Activated T-helper 17 cell treated with anti-CD3 and anti-CD28 coated beads, Interleukin-2, amount 50 U/mL, for 72 hours (primary cell): ENCODE measurements around the gene ZBTB11. TPM values are rescaled to one million over a fixed set of nuclear protein-coding genes. Genes with fewer than 3 reads are reported as not detected.
"Not testable (repeated sequence)": the region's sequence is repeated elsewhere in the genome, so short reads cannot be mapped to it uniquely, and the experiment has no call there.

Experiments used
- ATAC-seq: fragments of 150-1000 bp; cut with Tn5 transposase; replicated peaks from 2 replicates; pipeline ENCODE4 v1.10.0; 2021; ENCODE audit warnings: mild to moderate bottlenecking, moderate library complexity
- H3K27ac Mint-ChIP-seq: one replicate; pipeline ENCODE4 v1.8.0; 2022; ENCODE audit warnings: mixed read lengths
- H3K27me3 Mint-ChIP-seq: one replicate; pipeline ENCODE4 v1.8.0; 2022; ENCODE audit warnings: mixed read lengths
- H3K36me3 Mint-ChIP-seq: one replicate; pipeline ENCODE4 v1.8.0; 2022; ENCODE audit warnings: low read depth, mild to moderate bottlenecking, mixed read lengths
- H3K4me1 Mint-ChIP-seq: one replicate; pipeline ENCODE4 v1.8.0; 2022; ENCODE audit warnings: mixed read lengths
- H3K4me3 Mint-ChIP-seq: one replicate; pipeline ENCODE4 v1.8.0; 2022; ENCODE audit warnings: mild to moderate bottlenecking, mixed read lengths
- H3K9me3 Mint-ChIP-seq: one replicate; pipeline ENCODE4 v1.8.0; 2022; ENCODE audit warnings: mixed read lengths
- total RNA-seq, 2 donors: library from RNA; stranded (reverse); gene quantifications; one replicate each; pipeline ENCODE4 v1.2.3, GENCODE V29; 2022

The ZBTB11 gene, protein sequence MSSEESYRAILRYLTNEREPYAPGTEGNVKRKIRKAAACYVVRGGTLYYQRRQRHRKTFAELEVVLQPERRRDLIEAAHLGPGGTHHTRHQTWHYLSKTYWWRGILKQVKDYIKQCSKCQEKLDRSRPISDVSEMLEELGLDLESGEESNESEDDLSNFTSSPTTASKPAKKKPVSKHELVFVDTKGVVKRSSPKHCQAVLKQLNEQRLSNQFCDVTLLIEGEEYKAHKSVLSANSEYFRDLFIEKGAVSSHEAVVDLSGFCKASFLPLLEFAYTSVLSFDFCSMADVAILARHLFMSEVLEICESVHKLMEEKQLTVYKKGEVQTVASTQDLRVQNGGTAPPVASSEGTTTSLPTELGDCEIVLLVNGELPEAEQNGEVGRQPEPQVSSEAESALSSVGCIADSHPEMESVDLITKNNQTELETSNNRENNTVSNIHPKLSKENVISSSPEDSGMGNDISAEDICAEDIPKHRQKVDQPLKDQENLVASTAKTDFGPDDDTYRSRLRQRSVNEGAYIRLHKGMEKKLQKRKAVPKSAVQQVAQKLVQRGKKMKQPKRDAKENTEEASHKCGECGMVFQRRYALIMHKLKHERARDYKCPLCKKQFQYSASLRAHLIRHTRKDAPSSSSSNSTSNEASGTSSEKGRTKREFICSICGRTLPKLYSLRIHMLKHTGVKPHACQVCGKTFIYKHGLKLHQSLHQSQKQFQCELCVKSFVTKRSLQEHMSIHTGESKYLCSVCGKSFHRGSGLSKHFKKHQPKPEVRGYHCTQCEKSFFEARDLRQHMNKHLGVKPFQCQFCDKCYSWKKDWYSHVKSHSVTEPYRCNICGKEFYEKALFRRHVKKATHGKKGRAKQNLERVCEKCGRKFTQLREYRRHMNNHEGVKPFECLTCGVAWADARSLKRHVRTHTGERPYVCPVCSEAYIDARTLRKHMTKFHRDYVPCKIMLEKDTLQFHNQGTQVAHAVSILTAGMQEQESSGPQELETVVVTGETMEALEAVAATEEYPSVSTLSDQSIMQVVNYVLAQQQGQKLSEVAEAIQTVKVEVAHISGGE
- total RNA-seq = 10 to 100 TPM; 30.0 to 33.5 TPM

DNA sequence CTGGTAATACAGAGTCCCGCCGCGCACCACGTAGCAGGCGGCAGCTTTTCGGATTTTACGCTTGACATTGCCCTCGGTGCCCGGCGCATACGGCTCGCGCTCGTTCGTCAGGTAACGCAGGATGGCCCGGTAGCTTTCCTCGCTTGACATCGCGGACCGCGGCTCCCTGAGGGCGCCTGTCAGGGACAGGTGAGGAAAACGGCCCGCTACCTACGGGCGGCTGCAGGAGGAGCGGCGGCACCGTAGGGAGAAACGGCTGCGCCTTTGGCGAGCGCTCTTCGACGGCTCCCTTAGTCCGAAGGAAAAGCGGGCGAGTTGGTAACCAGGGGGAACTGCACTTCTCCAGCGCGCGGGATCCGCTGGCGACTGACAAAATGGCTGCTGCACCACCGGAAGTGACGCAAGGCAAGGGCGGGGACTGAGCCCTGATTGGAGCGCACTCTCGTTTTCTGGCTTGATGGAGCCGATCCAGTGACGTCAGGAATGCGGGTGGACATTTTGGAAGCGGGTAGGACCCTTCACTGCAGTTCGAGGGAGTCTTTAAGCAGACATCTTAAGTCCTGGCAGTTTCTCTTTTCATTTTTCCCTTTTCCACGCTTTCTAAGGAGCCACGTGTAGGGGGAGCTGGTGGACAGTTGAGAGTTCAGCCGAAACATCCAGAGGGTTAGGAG lies at the start of gene ZBTB11:
ZBTB11 (minus strand) TSS at position 368 of the 671 bp plus-strand sequence; CDS start at position 150, 218 bp downstream.
- Mint-ChIP-seq H3K9me3 (no peaks in the 10 kb centered on the region), H3K27me3 (no peaks in the 10 kb centered on the region), H3K4me1 (peaks cover 23% of the 10 kb centered on the region), H3K4me3 (peak within 1 kb of the TSS; percentile 93), H3K27ac (peak within 1 kb of the TSS; percentile 96), H3K36me3 (peaks cover 79% of the 10 kb centered on the region)
- ATAC-seq = peak; percentile 82

- Mint-ChIP-seq H3K36me3 (peaks cover 55% of the 10 kb centered on the region), H3K4me3 (peak overlapping the region; percentile 97), H3K27ac (peak overlapping the region; percentile 95), H3K4me1 (peaks cover 21% of the 10 kb centered on the region), H3K27me3 (no peaks in the 10 kb centered on the region), H3K9me3 (no peaks in the 10 kb centered on the region)
- no peak for ATAC-seq
Measured at GRCh38 chr3:101725890-101726275, 49.0 kb upstream of the ZBTB11 start.

DNA sequence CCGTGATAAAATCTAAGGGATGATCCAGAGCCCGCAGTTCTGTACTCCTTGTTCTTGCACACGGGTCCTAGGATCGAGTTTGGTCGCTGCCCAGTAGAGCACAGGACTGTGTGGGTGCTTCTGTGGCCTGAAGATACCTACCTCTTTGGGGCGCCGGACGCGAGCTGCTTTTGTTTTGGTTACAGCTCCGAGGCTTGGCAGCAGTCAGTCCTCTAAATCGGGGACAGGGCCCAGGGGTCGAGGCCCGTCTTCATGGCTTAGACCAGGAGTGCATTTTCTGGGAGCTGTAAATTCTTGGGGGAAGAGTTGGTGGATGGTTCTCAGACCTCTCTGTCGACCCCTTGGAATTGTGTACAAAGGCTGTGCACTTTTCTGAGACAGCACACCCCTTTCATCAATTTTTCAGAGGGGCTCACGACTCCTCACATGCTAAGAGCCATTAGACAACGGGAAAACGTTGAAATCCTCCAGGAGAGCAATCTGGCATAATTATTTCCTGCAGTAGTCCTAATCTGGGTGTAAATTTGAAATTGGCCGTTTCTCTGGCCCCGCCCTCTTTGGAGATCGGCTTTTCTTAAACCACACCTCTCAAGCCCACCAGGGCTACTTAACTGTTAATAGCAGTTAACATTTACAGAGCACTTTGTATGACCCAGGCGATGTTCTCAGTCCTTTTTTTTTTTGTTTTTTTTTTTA lies 48.4 kb upstream of the ZBTB11 start:
- H3K4me3 Mint-ChIP-seq = peak overlapping the region; percentile 97
- peak overlapping the region; percentile 95 for H3K27ac Mint-ChIP-seq
- peaks cover 50% of the 10 kb centered on the region for H3K36me3 Mint-ChIP-seq
- H3K27me3 Mint-ChIP-seq = no peaks in the 10 kb centered on the region
- ATAC-seq = peak; percentile 19
- peaks cover 24% of the 10 kb centered on the region for H3K4me1 Mint-ChIP-seq
- no peaks in the 10 kb centered on the region for H3K9me3 Mint-ChIP-seq

DNA sequence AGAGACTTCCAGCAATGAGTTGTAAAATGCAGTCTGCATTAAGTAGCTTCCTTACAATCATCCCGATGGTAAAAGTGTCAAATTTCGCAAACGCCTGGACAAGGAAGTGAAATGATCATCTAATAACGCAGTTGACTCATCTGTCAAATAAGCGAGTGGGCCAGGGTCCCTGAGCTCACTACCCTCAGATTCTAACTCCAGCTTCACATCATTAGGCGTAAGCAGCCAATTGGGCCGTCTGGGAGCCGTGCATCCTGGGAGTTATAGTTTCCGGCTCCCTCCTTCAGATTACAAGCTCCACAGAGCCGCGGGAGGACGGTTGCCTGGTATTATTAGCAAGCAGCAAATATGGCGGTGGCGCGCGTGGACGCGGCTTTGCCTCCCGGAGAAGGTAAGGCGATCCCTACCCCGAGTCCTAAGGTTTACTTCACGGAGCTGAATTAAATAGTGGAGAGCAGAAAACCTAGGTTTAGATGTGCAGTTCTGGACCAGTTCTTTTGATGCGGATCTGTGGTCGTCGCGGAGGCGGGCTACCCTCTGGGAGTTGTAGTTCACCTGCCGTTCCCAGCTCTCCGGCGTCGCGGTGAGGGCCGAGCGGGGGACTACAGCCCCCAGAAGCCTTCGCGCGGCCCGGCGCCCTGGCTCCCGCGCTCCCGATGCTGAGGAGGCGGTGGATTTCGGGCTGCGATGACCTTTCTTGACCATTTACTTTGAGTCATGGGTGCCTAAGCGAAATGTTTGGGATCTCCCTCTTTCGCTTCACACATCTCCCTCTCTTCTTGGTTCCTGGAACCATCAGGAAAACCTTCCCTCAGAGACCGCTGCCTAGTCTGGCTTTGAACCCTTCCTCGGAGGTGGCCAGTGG lies 47.6 kb upstream of the ZBTB11 start, which contains the start of gene CEP97:
CEP97 (plus strand) TSS at position 286 of the 865 bp plus-strand sequence; CDS start at position 349, 63 bp downstream.
- peak; percentile 94 for ATAC-seq
- no peaks in the 10 kb centered on the region for H3K9me3 Mint-ChIP-seq
- H3K36me3 Mint-ChIP-seq = peaks cover 42% of the 10 kb centered on the region
- H3K4me3 Mint-ChIP-seq = peak within 1 kb of the TSS; percentile 97
- peaks cover 24% of the 10 kb centered on the region for H3K4me1 Mint-ChIP-seq
- peak within 1 kb of the TSS; percentile 95 for H3K27ac Mint-ChIP-seq
- H3K27me3 Mint-ChIP-seq = no peaks in the 10 kb centered on the region

DNA sequence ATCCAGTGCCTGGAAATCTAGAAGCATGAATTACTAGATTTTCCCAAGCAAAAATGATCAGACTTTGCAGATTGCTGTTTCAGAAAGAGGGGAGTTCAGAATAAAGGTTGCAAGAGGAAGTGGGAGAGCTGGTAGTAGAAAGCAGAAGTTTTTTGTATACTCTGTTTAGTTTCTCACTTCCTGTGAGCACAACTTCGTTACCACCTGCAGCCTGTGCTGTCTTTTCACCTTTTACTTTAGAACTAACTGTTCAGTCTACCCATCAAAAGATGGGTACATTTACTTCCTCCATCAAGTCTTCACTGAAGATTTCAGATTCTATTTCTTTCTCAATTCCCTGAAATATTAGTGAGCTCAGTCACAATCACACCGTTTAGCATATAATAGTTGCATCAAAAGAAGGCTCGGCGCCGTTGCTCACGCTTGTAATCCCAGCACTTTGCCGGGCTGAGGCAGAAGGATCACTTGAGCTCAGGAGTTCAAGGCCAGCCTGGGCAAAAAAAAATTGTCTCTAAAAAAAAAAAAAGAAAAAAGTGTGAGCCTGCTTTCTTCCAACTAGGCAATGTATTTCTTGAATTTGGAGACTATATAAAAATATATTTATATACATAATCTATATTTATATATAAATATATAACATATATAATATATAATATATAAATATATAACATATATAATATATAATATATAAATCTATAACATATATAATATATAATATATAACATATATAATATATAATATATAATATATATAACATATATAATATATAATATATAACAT lies 45.7 kb upstream of the ZBTB11 start:
- no peaks in the 10 kb centered on the region for H3K9me3 Mint-ChIP-seq
- H3K27me3 Mint-ChIP-seq = no peaks in the 10 kb centered on the region
- peaks cover 24% of the 10 kb centered on the region for H3K4me1 Mint-ChIP-seq
- peak overlapping the region; percentile 74 for H3K4me3 Mint-ChIP-seq
- H3K36me3 Mint-ChIP-seq = peaks cover 22% of the 10 kb centered on the region
- H3K27ac Mint-ChIP-seq = peak overlapping the region; percentile 84
- ATAC-seq = no peak

DNA sequence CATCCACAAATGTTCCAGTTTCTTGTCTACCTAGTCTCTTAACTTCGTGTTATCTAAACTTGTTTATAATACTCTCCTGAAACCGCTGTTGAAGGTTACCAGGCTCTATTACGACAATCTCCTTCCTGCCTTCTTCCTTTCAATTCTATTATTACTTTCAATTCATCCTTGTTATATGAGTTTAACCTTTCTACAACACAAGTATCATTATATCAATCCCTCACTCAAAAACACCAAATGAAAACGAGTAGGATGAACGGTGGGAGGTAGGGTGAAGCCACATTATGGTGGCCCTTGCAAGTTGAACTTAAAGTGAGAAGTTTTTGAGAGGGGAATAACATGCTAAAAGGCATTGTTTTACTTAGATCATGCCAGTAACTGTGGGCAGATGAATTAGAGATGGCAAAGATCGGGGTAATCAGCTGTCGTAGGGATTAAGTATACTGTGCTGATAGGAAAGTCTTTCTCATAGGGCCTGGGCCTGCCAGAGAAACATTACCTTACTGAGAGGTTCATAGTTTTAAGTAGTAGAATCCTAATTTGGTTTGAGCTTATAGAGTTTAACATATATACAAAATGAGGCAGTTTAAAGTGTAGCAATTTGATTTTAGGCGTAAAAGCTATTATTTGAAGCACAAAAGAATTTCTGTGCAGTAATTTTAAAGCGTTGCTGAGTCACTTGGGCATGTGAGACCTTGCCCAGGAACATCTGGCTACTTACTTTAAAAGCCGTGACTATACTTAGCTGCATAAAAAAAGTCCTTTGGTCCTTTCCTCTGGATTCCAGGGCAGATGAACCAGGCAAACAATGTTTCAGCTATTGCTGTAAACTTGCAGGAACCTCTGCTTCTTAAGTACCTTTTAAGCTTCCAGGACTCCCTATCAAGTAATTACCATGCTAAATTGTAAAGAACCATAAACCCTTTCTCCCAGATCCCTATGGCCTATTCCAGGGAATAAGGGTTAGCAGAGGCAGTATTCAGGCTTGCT lies 44.2 kb upstream of the ZBTB11 start:
- H3K27ac Mint-ChIP-seq = peak overlapping the region; percentile 84
- H3K9me3 Mint-ChIP-seq = no peaks in the 10 kb centered on the region
- no peaks in the 10 kb centered on the region for H3K27me3 Mint-ChIP-seq
- H3K4me1 Mint-ChIP-seq = peaks cover 19% of the 10 kb centered on the region
- peak; percentile 15 for ATAC-seq
- H3K36me3 Mint-ChIP-seq = peaks cover 11% of the 10 kb centered on the region
- peak overlapping the region; percentile 74 for H3K4me3 Mint-ChIP-seq

DNA sequence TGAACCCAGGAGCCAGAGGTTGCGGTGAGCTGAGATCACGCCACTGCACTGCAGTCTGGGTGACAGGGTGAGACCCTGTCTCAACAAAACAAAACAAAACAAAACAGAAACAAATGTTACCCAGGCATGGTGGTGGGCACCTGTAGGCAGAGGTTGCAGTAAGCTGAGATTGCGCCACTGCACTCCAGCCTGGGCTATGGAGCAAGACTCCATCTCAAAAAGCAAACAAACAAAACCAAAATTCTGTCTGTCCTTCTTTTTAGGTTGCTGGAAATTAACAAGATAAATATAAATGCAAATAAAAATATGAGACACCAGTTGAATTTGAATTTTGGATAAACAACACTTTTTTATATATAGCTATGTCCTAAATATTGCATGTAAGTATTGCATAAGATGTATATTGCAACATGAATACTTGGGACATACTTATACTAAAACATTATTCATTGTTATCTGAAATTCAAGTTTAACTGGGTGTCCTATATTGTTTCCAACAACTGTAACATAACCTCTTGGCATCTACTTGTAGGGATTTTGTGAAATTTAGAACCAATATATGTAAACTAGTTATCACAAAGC lies 42.8 kb upstream of the ZBTB11 start:
- H3K4me1 Mint-ChIP-seq = peaks cover 19% of the 10 kb centered on the region
- H3K27ac Mint-ChIP-seq = peak overlapping the region; percentile 84
- H3K4me3 Mint-ChIP-seq = peak overlapping the region; percentile 74
- H3K9me3 Mint-ChIP-seq = no peaks in the 10 kb centered on the region
- no peak for ATAC-seq
- H3K27me3 Mint-ChIP-seq = no peaks in the 10 kb centered on the region
- H3K36me3 Mint-ChIP-seq = peaks cover 6% of the 10 kb centered on the region

- Mint-ChIP-seq H3K36me3 (no peaks in the 10 kb centered on the region), H3K4me3 (no peak overlapping the region)
- no peak for ATAC-seq
Measured at GRCh38 chr3:101718455-101718854, 41.5 kb upstream of the ZBTB11 start.

GRCh38 chr3:101709126-101709525 lies 32.2 kb upstream of the ZBTB11 start:
- no peaks in the 10 kb centered on the region for H3K9me3 Mint-ChIP-seq
- no peak overlapping the region for H3K27ac Mint-ChIP-seq
- no peak overlapping the region for H3K4me3 Mint-ChIP-seq
- no peaks in the 10 kb centered on the region for H3K27me3 Mint-ChIP-seq
- H3K4me1 Mint-ChIP-seq = no peaks in the 10 kb centered on the region
- ATAC-seq = no peak
- no peaks in the 10 kb centered on the region for H3K36me3 Mint-ChIP-seq

More at GRCh38 chr3:101718455-101718854, 41.5 kb upstream of the ZBTB11 start:
- H3K27me3 Mint-ChIP-seq = no peaks in the 10 kb centered on the region
- peaks cover 19% of the 10 kb centered on the region for H3K4me1 Mint-ChIP-seq
- no peak overlapping the region for H3K27ac Mint-ChIP-seq
- H3K9me3 Mint-ChIP-seq = no peaks in the 10 kb centered on the region

GRCh38 chr3:101704639-101705038 lies 27.7 kb upstream of the ZBTB11 start:
- H3K36me3 Mint-ChIP-seq, H3K4me1 Mint-ChIP-seq, ATAC-seq, H3K27ac Mint-ChIP-seq, H3K27me3 Mint-ChIP-seq, H3K4me3 Mint-ChIP-seq, H3K9me3 Mint-ChIP-seq: not testable (repeated sequence)

DNA sequence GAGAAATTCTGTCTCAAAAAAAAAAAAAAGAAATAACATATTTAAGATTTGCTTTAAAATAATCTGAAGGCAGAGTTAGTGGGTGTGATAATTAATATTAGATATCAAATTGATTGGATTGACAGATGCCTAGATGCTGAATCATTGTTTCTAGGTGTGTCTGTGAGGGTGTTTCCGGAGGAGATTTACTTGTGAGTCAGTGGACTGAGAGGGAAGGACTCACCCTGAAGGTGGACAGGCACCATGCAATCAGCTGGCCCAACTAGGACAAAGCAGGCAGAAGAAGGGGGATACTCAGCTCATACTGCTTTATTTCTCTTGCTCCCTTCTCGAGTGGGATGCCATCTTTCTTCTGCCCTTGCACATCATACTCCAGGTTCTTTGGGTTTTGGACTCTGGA lies 26.2 kb upstream of the ZBTB11 start:
- Mint-ChIP-seq H3K4me1 (no peaks in the 10 kb centered on the region), H3K27ac (no peak overlapping the region), H3K4me3 (no peak overlapping the region), H3K9me3 (no peaks in the 10 kb centered on the region), H3K27me3 (no peaks in the 10 kb centered on the region), H3K36me3 (no peaks in the 10 kb centered on the region)
- ATAC-seq = no peak
